ENCODE data around the gene RPRML. TPM values are rescaled to one million over a fixed set of nuclear protein-coding genes. Genes with fewer than 3 reads are reported as not detected.

The RPRML gene
- total and polyA plus RNA-seq, 2 donors (not counting 1 experiment from before 2014, with no cell fraction given): 0.89 TPM; not detected in 1

GRCh38 chr17:46977750-46978488 lies 1.1 kb downstream of the RPRML start:
- H3K4me3 ChIP-seq (ENCODE audit: control extremely low read depth in 1 of 5, extremely low read depth in 1 of 5, insufficient read depth in 1 of 5, low read depth in 2 of 5, low read length in 4 of 5): peak overlapping the region in 4 of 5 experiments; percentile 34 to 75 (median 61)
- no peak for ATAC-seq (ENCODE audit: low read depth)
- H3K27ac ChIP-seq (ENCODE audit: low read length in 2 of 2): no peak overlapping the region
- Mint-ChIP-seq H3K27me3 (peaks cover 30% of the 10 kb centered on the region), H3K4me3 (peak overlapping the region; percentile 82), H3K27ac (no peak overlapping the region), H3K4me1 (peaks cover 27% of the 10 kb centered on the region), H3K9me3 (ENCODE audit: insufficient read depth) (no peaks in the 10 kb centered on the region)
- peaks cover 0 to 39% (median 16%) of the 10 kb centered on the region in 4 experiments for H3K27me3 ChIP-seq (replicated peaks in 1 of 4; ENCODE audit: control extremely low read depth in 1 of 4, control insufficient read depth in 3 of 4, insufficient read depth in 4 of 4, low read length in 3 of 4)
- POLR2A ChIA-PET: interaction anchor here (1.2 kb wide), 1 partner anchor 12 kb away, joined by 3 read pairs; no protein-coding TSS in a partner anchor
- no peak for TF ChIP-seq CTCF (IDR thresholded peaks at IDR 0.05)
- peak; percentile 74 for TF ChIP-seq EZH2 (IDR thresholded peaks at IDR 0.05; ENCODE audit: borderline replicate concordance, insufficient read depth, low read depth, low read length, poor library complexity, severe bottlenecking)
- no peaks in the 10 kb centered on the region for H4K20me1 ChIP-seq (ENCODE audit: control insufficient read depth, insufficient read depth, low read length, poor library complexity, severe bottlenecking)
- CTCF ChIA-PET: interaction anchor here (1.0 to 1.6 kb wide), 2 partner anchors 23 to 35 kb away, joined by 5 to 6 read pairs; no protein-coding TSS in a partner anchor
- peak overlapping the region; percentile 69 for H3K9ac ChIP-seq (ENCODE audit: low read length)
- peak overlapping the region; percentile 99 for H3K4me2 ChIP-seq (replicated peaks; ENCODE audit: low read depth, low read length, poor library complexity, severe bottlenecking)
- DNase-seq: no peak
- peaks cover 14 to 19% of the 10 kb centered on the region in 2 donors for H3K4me1 ChIP-seq (ENCODE audit: control insufficient read depth in 2 of 2, insufficient read depth in 2 of 2, low read length in 2 of 2)
- H2AFZ ChIP-seq (ENCODE audit: insufficient read depth, low read depth, low read length, poor library complexity, severe bottlenecking): peak overlapping the region; percentile 74
- WGBS (ENCODE audit: insufficient coverage): 39% methylated on average over 36 of the region's 36 CpGs
- peaks cover 0 to 4% (median 0%) of the 10 kb centered on the region in 3 donors for H3K9me3 ChIP-seq (ENCODE audit: control extremely low read depth in 1 of 3, control insufficient read depth in 2 of 3, insufficient read depth in 1 of 3, low read length in 2 of 3)
- no peaks in the 10 kb centered on the region for H3K79me2 ChIP-seq (ENCODE audit: control insufficient read depth, insufficient read depth, low read length)
- intact Hi-C loops (cut with micrococcal nuclease): no loop called here
- H3K36me3 ChIP-seq (replicated peaks in 1 of 2; ENCODE audit: control extremely low read depth in 1 of 2, control insufficient read depth in 1 of 2, extremely low read depth in 1 of 2, insufficient read depth in 2 of 2, low read length in 1 of 2): no peaks in the 10 kb centered on the region

DNA sequence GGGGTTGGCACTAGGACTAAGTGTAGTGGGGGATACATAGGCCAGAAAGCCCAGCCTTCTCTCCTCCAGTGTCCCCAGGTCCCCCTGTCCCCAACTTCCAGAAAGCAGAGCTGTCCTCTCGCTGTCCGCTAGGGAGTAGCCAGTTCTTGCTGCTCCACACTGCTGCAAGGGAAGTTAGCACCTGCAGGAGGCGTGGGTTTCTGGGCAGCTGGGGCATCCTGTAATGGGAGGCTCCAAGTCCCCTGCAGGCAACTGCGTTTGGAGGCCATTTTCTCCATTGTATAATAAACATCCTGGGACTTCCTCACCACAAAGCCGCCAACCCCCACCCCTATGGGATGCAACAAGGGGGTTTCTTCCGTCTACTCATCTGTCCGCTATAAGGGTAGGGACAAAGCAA lies 1.7 kb downstream of the RPRML start:
- H3K9me3 Mint-ChIP-seq (ENCODE audit: insufficient read depth): no peaks in the 10 kb centered on the region
- no peak for ATAC-seq (ENCODE audit: low read depth)
- H3K27ac Mint-ChIP-seq: no peak overlapping the region
- Histone ChIP-seq H3K4me3 (ENCODE audit: control extremely low read depth in 1 of 5, extremely low read depth in 1 of 5, insufficient read depth in 1 of 5, low read depth in 2 of 5, low read length in 4 of 5) (no peak overlapping the region), H3K79me2 (ENCODE audit: control insufficient read depth, insufficient read depth, low read length) (no peaks in the 10 kb centered on the region), H2AFZ (ENCODE audit: insufficient read depth, low read depth, low read length, poor library complexity, severe bottlenecking) (no peak overlapping the region), H3K4me2 (replicated peaks; ENCODE audit: low read depth, low read length, poor library complexity, severe bottlenecking) (no peak overlapping the region), H4K20me1 (ENCODE audit: control insufficient read depth, insufficient read depth, low read length, poor library complexity, severe bottlenecking) (no peaks in the 10 kb centered on the region), H3K4me1 (ENCODE audit: control insufficient read depth in 2 of 2, insufficient read depth in 2 of 2, low read length in 2 of 2) (peaks cover 14 to 19% of the 10 kb centered on the region in 2 donors), H3K9me3 (ENCODE audit: control extremely low read depth in 1 of 3, control insufficient read depth in 2 of 3, insufficient read depth in 1 of 3, low read length in 2 of 3) (peaks cover 0 to 4% (median 0%) of the 10 kb centered on the region in 3 donors), H3K27ac (ENCODE audit: low read length in 2 of 2) (no peak overlapping the region), H3K27me3 (replicated peaks in 1 of 4; ENCODE audit: control extremely low read depth in 1 of 4, control insufficient read depth in 3 of 4, insufficient read depth in 4 of 4, low read length in 3 of 4) (peaks cover 0 to 39% (median 16%) of the 10 kb centered on the region in 4 experiments), H3K9ac (ENCODE audit: low read length) (no peak overlapping the region), H3K36me3 (replicated peaks in 1 of 2; ENCODE audit: control extremely low read depth in 1 of 2, control insufficient read depth in 1 of 2, extremely low read depth in 1 of 2, insufficient read depth in 2 of 2, low read length in 1 of 2) (no peaks in the 10 kb centered on the region)
- peaks cover 30% of the 10 kb centered on the region for H3K27me3 Mint-ChIP-seq
- peak overlapping the region; percentile 82 for H3K4me3 Mint-ChIP-seq
- POLR2A ChIA-PET: interaction anchor here (1.2 kb wide), 1 partner anchor 13 kb away, joined by 3 read pairs; no protein-coding TSS in a partner anchor
- WGBS (ENCODE audit: insufficient coverage): 74% methylated on average over 5 of the region's 7 CpGs
- intact Hi-C loops (cut with micrococcal nuclease): no loop called here
- CTCF ChIA-PET: interaction anchor here (1.6 kb wide), 1 partner anchor 23 kb away, joined by 6 read pairs; no protein-coding TSS in a partner anchor
- DNase-seq: no peak
- H3K4me1 Mint-ChIP-seq: peaks cover 21% of the 10 kb centered on the region
- TF ChIP-seq EZH2 (IDR thresholded peaks at IDR 0.05; ENCODE audit: borderline replicate concordance, insufficient read depth, low read depth, low read length, poor library complexity, severe bottlenecking) (no peak), CTCF (IDR thresholded peaks at IDR 0.05) (no peak)

Data from B cell (primary cell).